RWPE1 (cell line): ENCODE data around the gene DENND4B.

Source experiments
- CTCF ChIA-PET: fragments of 350-600 bp; sonication (Branson Sonifier 250); formaldehyde crosslinking; extraction: SDS; loops from one replicate; lab custom pipeline; 2021; lab: Yijun Ruan, JAX
- POLR2A ChIA-PET: fragments of 400-600 bp; formaldehyde crosslinking; extraction: SDS; loops from one replicate; lab custom pipeline; 2020; ENCODE audit warnings: antibody characterized with exemption; ENCODE audit not compliant: low non-redundant PET; lab: Yijun Ruan, JAX
- DNase-seq: peaks from one replicate; pipeline ENCODE4 v3.0.0; 2012; ENCODE audit warnings: low spot score
- H3K27ac ChIP-seq: fragments of 450-650 bp; 2 replicates; pipeline ENCODE4 v1.5.1; 2017
- CTCF ChIP-seq: fragments of 450-650 bp; conservative IDR thresholded peaks from 2 replicates; pipeline ENCODE4 v1.5.1; 2017; ENCODE audit warnings: low read depth, mild to moderate bottlenecking

Gene DENND4B

GRCh38 chr1:153946622-153947241, at the start of gene DENND4B:
DENND4B (minus strand) TSS chr1:153946718; CDS start chr1:153944374, 2,344 bp downstream.
- DNase-seq, result peak; percentile 95
- POLR2A ChIA-PET, result interaction anchor here (0.5 to 1.0 kb wide), 5 partner anchors 21 to 214 kb away, joined by 3 to 6 read pairs (median 4); partner anchors contain the start of gene CREB3L4
- CTCF ChIA-PET, result interaction anchor here (0.6 to 1.6 kb wide), 19 partner anchors 10 to 1008 kb away, joined by 3 to 9 read pairs (median 5); partner anchors contain the start of genes CREB3L4, CRTC2, GATAD2B and JTB
- peak; percentile 96 for TF ChIP-seq CTCF
- H3K27ac ChIP-seq, result peak within 1 kb of the TSS; percentile 92

- POLR2A ChIA-PET, result no interaction called here
- TF ChIP-seq CTCF, result no peak
- H3K27ac ChIP-seq, result no peak overlapping the region
- DNase-seq, result no peak
- CTCF ChIA-PET, result no interaction called here
Measured at GRCh38 chr1:153995640-153996039, 49.1 kb upstream of the DENND4B start.

- no peak for TF ChIP-seq CTCF
- DNase-seq, result no peak
- ChIA-PET CTCF (no interaction called here), POLR2A (no interaction called here)
- H3K27ac ChIP-seq, result no peak overlapping the region
Measured at GRCh38 chr1:153995202-153995601, 48.7 kb upstream of the DENND4B start.

- no peak for DNase-seq
- POLR2A ChIA-PET, result interaction anchor here (0.6 to 1.0 kb wide), 2 partner anchors 25 to 28 kb away, joined by 3 read pairs; no protein-coding TSS in a partner anchor
- TF ChIP-seq CTCF, result no peak
- no peak overlapping the region for H3K27ac ChIP-seq
- CTCF ChIA-PET, result interaction anchor here (0.6 kb wide), 1 partner anchor 194 kb away, joined by 5 read pairs; no protein-coding TSS in a partner anchor
Measured at GRCh38 chr1:153991806-153992205, 45.3 kb upstream of the DENND4B start.

GRCh38 chr1:153991151-153991630, 44.7 kb upstream of the DENND4B start:
- peak overlapping the region; percentile 80 for H3K27ac ChIP-seq
- CTCF ChIA-PET, result interaction anchor here (0.8 kb wide), 1 partner anchor 170 kb away, joined by 4 read pairs; no protein-coding TSS in a partner anchor
- POLR2A ChIA-PET, result interaction anchor here (0.6 to 1.5 kb wide), 4 partner anchors 8 to 28 kb away, joined by 3 to 7 read pairs (median 3); no protein-coding TSS in a partner anchor
- no peak for TF ChIP-seq CTCF
- DNase-seq, result no peak

GRCh38 chr1:153990468-153991150, 44.1 kb upstream of the DENND4B start, which contains the start of gene RPS27:
RPS27 (plus strand) TSS chr1:153990762; CDS start chr1:153990797, 35 bp downstream.
- H3K27ac ChIP-seq, result peak within 1 kb of the TSS; percentile 80
- ChIA-PET POLR2A (interaction anchor here (0.7 to 1.5 kb wide), 5 partner anchors 9 to 67 kb away, joined by 3 to 8 read pairs (median 6); partner anchors contain the start of gene CREB3L4), CTCF (interaction anchor here (0.8 kb wide), 1 partner anchor 169 kb away, joined by 4 read pairs; no protein-coding TSS in a partner anchor)
- peak; percentile 94 for DNase-seq
- TF ChIP-seq CTCF, result no peak
